HepG2 (cell line): Measurements from ENCODE around the gene AUTS2. TPM values are rescaled to one million over a fixed set of nuclear protein-coding genes. Genes with fewer than 3 reads are reported as not detected.

Experiments used
- ATAC-seq: fragments of 200-7000 bp; cut with Tn5 transposase; 3 replicates; pipeline ENCODE4 v1.9.1; 2020; ENCODE audit warnings: mild to moderate bottlenecking, moderate library complexity
- BruUV-seq: library from RNA; stranded (reverse); fragments of 400-500 nt; replicated peaks from 2 replicates; lab custom pipeline; 2021; lab: Mats Ljungman, UMichigan
- CTCF ChIA-PET: fragments of 300-600 bp; formaldehyde crosslinking; extraction: SDS; loops from one replicate; lab custom pipeline; 2021; ENCODE audit warnings: low total read pairs, inconsistent platforms, low intra/inter-chr PET ratio; lab: Yijun Ruan, JAX
- POLR2A ChIA-PET: fragments of 350-600 bp; sonication (Branson Sonifier 250); formaldehyde crosslinking; loops from one replicate; lab custom pipeline; 2020; ENCODE audit warnings: antibody characterized with exemption, inconsistent platforms; lab: Yijun Ruan, JAX
- DNase-seq: peaks from one replicate; pipeline ENCODE4 v3.0.0-alpha.2; 2015; ENCODE audit warnings: low spot score
- FAIRE-seq: peaks from 3 replicates; lab custom pipeline; 2011; peaks lifted over from hg19 to GRCh38; lab: Jason Lieb, UNC
- H2AFZ ChIP-seq: one replicate; pipeline ENCODE4 v1.6.1; 2011; ENCODE audit warnings: low read length, inconsistent platforms
- H3K27ac ChIP-seq: fragments of 300-600 bp; 3 replicates; pipeline ENCODE4 v1.8.0; 2011; ENCODE audit warnings: mixed run types, mild to moderate bottlenecking, mixed read lengths, low read length, inconsistent platforms; ENCODE audit not compliant: insufficient read depth; ENCODE audit errors: extremely low read length
- H3K27me3 ChIP-seq, 2 experiments: fragments of 200-600 bp in 1 of 2; 2 replicates in 1 of 2; 3 replicates in 1 of 2; pipeline versions ENCODE4 v1.6.0 to v1.8.0; 2011; ENCODE audit warnings: low read length in 2 of 2, mild to moderate bottlenecking in 2 of 2, moderate library complexity in 2 of 2, inconsistent platforms in 1 of 2; ENCODE audit not compliant: insufficient read depth in 2 of 2, control insufficient read depth in 1 of 2
- H3K36me3 ChIP-seq, 2 experiments: fragments of 200-600 bp in 1 of 2; replicated peaks in 1 of 2; 2 replicates in 1 of 2; 3 replicates in 1 of 2; pipeline versions ENCODE4 v1.5.1 to v1.8.0; 2011; ENCODE audit warnings: low read length in 2 of 2, inconsistent platforms in 1 of 2; ENCODE audit not compliant: insufficient read depth in 2 of 2, control insufficient read depth in 1 of 2
- H3K4me1 ChIP-seq: 2 replicates; pipeline ENCODE4 v1.5.1; 2012; ENCODE audit warnings: low read length, inconsistent platforms; ENCODE audit not compliant: insufficient read depth
- H3K4me2 ChIP-seq: 2 replicates; pipeline ENCODE4 v1.6.0; 2011; ENCODE audit warnings: low read depth, low read length, inconsistent platforms
- H3K4me3 ChIP-seq, 3 experiments: fragments of 200-600 bp in 1 of 3; sonication (generic), shearing (Covaris generic) in 1 of 3; replicated peaks in 1 of 3; 2 replicates each; pipeline ENCODE4 v1.5.1; 2011 to 2016; ENCODE audit warnings: low read length in 3 of 3, inconsistent platforms in 2 of 3, low read depth in 2 of 3, mild to moderate bottlenecking in 2 of 3, control low read depth in 1 of 3, mixed read lengths in 1 of 3; ENCODE audit not compliant: insufficient read depth in 1 of 3
- H3K79me2 ChIP-seq: one replicate; pipeline ENCODE4 v1.6.1; 2011; ENCODE audit warnings: low read length, inconsistent platforms; ENCODE audit not compliant: insufficient read depth
- H3K9ac ChIP-seq: 2 replicates; pipeline ENCODE4 v1.6.0; 2011; ENCODE audit warnings: mild to moderate bottlenecking, low read depth, low read length, inconsistent platforms; ENCODE audit not compliant: insufficient read depth
- H3K9me3 ChIP-seq: 2 replicates; pipeline ENCODE4 v1.5.1; 2012; ENCODE audit warnings: mild to moderate bottlenecking, low read length
- H4K20me1 ChIP-seq: 2 replicates; pipeline ENCODE4 v1.6.0; 2011; ENCODE audit warnings: inconsistent platforms, mild to moderate bottlenecking, low read length, moderate library complexity; ENCODE audit not compliant: insufficient read depth
- AHR ChIP-seq: IDR thresholded peaks from 2 replicates; pipeline ENCODE4 v1.6.1; 2018; ENCODE audit warnings: missing genetic modification reagents, missing compliant biosample characterization
- FOXA3 ChIP-seq: IDR thresholded peaks from 2 replicates; pipeline ENCODE4 v1.6.1; 2016; ENCODE audit warnings: missing genetic modification reagents, missing compliant biosample characterization
- MXI1 ChIP-seq: IDR thresholded peaks from 3 replicates; pipeline ENCODE4 v1.6.1; 2012; ENCODE audit warnings: low read depth, low read length, inconsistent platforms, borderline replicate concordance
- RFX5 ChIP-seq: IDR thresholded peaks from 2 replicates; pipeline ENCODE4 v1.6.1; 2011; ENCODE audit warnings: low read depth, low read length, improper control_type of control experiment
- TARDBP ChIP-seq: sonication (generic); formaldehyde crosslinking; IDR thresholded peaks from 2 replicates; pipeline ENCODE4 v1.8.0; 2022; ENCODE audit warnings: mild to moderate bottlenecking, missing genetic modification reagents
- ZFP36L2 ChIP-seq: sonication (generic); formaldehyde crosslinking; IDR thresholded peaks from 2 replicates; pipeline ENCODE4 v1.4.0; 2020; ENCODE audit warnings: missing genetic modification reagents
- ZNF841 ChIP-seq: sonication (generic); formaldehyde crosslinking; IDR thresholded peaks from 2 replicates; pipeline ENCODE4 v1.8.1; 2023; ENCODE audit warnings: missing genetic modification reagents, borderline replicate concordance
- WGBS: methylation state at CpG from one replicate; pipeline ENCODE4 v1.1.6; 2017; ENCODE audit warnings: low lambda C conversion rate; 5-methylcytosine and 5-hydroxymethylcytosine counted together
- in situ Hi-C: cut with HindIII; loops from 2 replicates; pipeline ENCODE4 v1.10.0; 2017; ENCODE audit warnings: low pct_unique_long_range_greater_than_20kb; ENCODE audit not compliant: extremely low pct_ligation_motif_present
- intact Hi-C: fragments of 100-400 bp; cut with micrococcal nuclease; formaldehyde crosslinking; loops from one replicate; pipeline ENCODE4 v1.10.0; 2022; ENCODE audit not compliant: unreplicated experiment
- polyA plus RNA-seq, 8 experiments: library from polyadenylated mRNA; depleted of rRNA in 3 of 8; stranded (reverse) in 7 of 8; unstranded in 1 of 8; fragments of >200 nt; fragmentation: Illumina TruSeq in 4 of 8; extraction: Trizol in 4 of 8; gene quantifications; 2 replicates each; pipeline versions ENCODE4 v1.2.1 to v1.2.3, GENCODE V29; 2011 to 2016; ENCODE audit warnings: low read depth in 4 of 8, missing spikeins in 1 of 8, mixed read lengths in 1 of 8; ENCODE audit not compliant: insufficient read depth in 1 of 8
- total RNA-seq, 5 experiments: library from RNA; depleted of rRNA; stranded (reverse); fragments of >200 nt; fragmentation: Illumina TruSeq; extraction: Trizol; gene quantifications; 2 replicates each; pipeline ENCODE4 v1.2.3, GENCODE V29; 2016; ENCODE audit warnings: low read depth in 1 of 5
- TF ChIP-seq, protein P1 (sequence below): sonication (generic); formaldehyde crosslinking; conservative IDR thresholded peaks from 2 replicates; pipeline ENCODE4 v1.5.0; 2020; ENCODE audit warnings: missing genetic modification reagents

AUTS2 gene
- total and polyA plus RNA-seq, 2 of the 13 experiments (the other 11 are each of a cell fraction or from before 2014, with no cell fraction given) = 0.38 TPM; not detected in 1

DNA sequence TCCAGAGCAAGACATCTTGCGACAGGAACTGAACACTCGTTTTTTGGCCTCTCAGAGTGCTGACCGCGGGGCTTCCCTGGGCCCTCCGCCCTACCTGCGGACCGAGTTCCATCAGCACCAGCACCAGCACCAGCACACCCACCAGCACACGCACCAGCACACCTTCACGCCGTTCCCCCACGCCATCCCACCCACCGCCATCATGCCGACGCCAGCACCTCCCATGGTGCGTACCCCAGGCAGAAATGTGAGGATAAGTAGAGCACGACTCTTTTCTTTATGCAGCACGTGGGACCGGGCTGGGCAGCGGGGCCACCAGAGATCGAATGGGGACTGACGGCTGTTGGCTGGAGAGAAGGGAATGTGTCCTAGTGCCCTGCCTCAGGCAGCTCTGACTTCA lies 1167.8 kb downstream of the AUTS2 start:
- H3K27me3 ChIP-seq = no peaks in the 10 kb centered on the region
- WGBS = 81% methylated on average over 21 of the region's 21 CpGs
- no TSS peak for BruUV-seq
- H2AFZ ChIP-seq = no peak overlapping the region
- no peak overlapping the region for H3K9ac ChIP-seq
- H4K20me1 ChIP-seq = no peaks in the 10 kb centered on the region
- in situ Hi-C loops = no loop called here
- H3K79me2 ChIP-seq = no peaks in the 10 kb centered on the region
- POLR2A ChIA-PET = no interaction called here
- no peak overlapping the region for H3K27ac ChIP-seq
- TF ChIP-seq AHR (no peak), ZNF841 (CRISPR knock-in tag) (no peak), RFX5 (no peak), MXI1 (no peak), FOXA3 (CRISPR knock-in tag) (no peak)
- no peak overlapping the region for H3K4me2 ChIP-seq
- no peaks in the 10 kb centered on the region for H3K9me3 ChIP-seq
- no peaks in the 10 kb centered on the region for H3K36me3 ChIP-seq
- DNase-seq (no peak), ATAC-seq (no peak), FAIRE-seq (no peak)
- intact Hi-C loops = no loop called here
- no peaks in the 10 kb centered on the region for H3K4me1 ChIP-seq
- CTCF ChIA-PET = no interaction called here
- H3K4me3 ChIP-seq = no peak overlapping the region

DNA sequence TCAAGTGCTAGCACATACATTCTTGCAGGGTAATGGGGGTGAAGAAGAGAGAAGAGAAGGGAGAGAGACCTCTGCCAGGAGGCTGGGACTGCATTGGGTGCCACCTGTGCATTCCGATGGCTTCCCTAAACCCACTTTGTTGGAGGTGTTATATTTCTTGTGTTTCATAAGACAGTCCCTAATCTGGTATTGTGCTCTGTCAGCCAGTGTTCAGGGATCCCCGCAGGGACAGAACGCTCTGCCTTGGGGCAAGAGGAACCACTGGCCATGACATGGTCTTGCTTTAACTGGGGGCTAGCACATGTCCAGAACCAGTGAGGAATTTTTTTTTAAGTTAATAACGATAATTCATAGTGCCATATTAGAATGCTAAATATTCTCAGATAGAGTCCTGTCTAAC lies 1168.4 kb downstream of the AUTS2 start:
- Histone ChIP-seq H3K4me3 (no peak overlapping the region), H2AFZ (no peak overlapping the region), H3K27ac (no peak overlapping the region), H3K4me1 (no peaks in the 10 kb centered on the region), H3K36me3 (no peaks in the 10 kb centered on the region), H3K79me2 (no peaks in the 10 kb centered on the region), H3K27me3 (no peaks in the 10 kb centered on the region), H3K4me2 (no peak overlapping the region), H3K9me3 (no peaks in the 10 kb centered on the region), H4K20me1 (no peaks in the 10 kb centered on the region), H3K9ac (no peak overlapping the region)
- in situ Hi-C loops (no loop called here), intact Hi-C loops (no loop called here)
- FAIRE-seq (no peak), DNase-seq (no peak), ATAC-seq (no peak)
- WGBS = 70% methylated on average over 4 of the region's 4 CpGs
- BruUV-seq = no TSS peak
- TF ChIP-seq ZFP36L2 (CRISPR knock-in tag) = no peak
- TF ChIP-seq TARDBP (CRISPR knock-in tag) = no peak
- TF ChIP-seq, protein P1, sequence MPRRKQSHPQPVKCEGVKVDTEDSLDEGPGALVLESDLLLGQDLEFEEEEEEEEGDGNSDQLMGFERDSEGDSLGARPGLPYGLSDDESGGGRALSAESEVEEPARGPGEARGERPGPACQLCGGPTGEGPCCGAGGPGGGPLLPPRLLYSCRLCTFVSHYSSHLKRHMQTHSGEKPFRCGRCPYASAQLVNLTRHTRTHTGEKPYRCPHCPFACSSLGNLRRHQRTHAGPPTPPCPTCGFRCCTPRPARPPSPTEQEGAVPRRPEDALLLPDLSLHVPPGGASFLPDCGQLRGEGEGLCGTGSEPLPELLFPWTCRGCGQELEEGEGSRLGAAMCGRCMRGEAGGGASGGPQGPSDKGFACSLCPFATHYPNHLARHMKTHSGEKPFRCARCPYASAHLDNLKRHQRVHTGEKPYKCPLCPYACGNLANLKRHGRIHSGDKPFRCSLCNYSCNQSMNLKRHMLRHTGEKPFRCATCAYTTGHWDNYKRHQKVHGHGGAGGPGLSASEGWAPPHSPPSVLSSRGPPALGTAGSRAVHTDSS = no peak
- ChIA-PET CTCF (no interaction called here), POLR2A (no interaction called here)
